ENCODE results near the gene LTB4R. TPM values are rescaled to one million over a fixed set of nuclear protein-coding genes. Genes with fewer than 3 reads are reported as not detected.

LTB4R gene
- total and polyA plus RNA-seq, 9 of the 15 experiments (the other 6 are each of a cell fraction or from before 2014, with no cell fraction given) = 0.38 to 10.5 (median 2.8) TPM

- TF ChIP-seq MED1 (CRISPR knock-in tag; IDR thresholded peaks at IDR 0.05; ENCODE audit: borderline replicate concordance) (no peak), NBN (IDR thresholded peaks at IDR 0.05; ENCODE audit: low read depth) (no peak), GABPB1 (CRISPR knock-in tag; IDR thresholded peaks at IDR 0.05) (no peak), PURB (CRISPR knock-in tag; IDR thresholded peaks at IDR 0.05; ENCODE audit: low read depth) (no peak), LEF1 (IDR thresholded peaks at IDR 0.05) (peak; percentile 39; the same call in 1 of the 2 replicates), NUFIP1 (IDR thresholded peaks at IDR 0.05; ENCODE audit: partially characterized antibody) (no peak), ZNF518B (CRISPR knock-in tag; IDR thresholded peaks at IDR 0.05) (no peak), TCFL5 (CRISPR knock-in tag; conservative IDR thresholded peaks at IDR 0.05) (no peak)
Measured at GRCh38 chr14:24343795-24344660, 32.7 kb downstream of the LTB4R start (continued).

Data from K562 (cell line).